Panc1 (cell line): ENCODE results near the gene RNF182. TPM values are rescaled to one million over a fixed set of nuclear protein-coding genes. Genes with fewer than 3 reads are reported as not detected.
"Not testable (repeated sequence)": the region's sequence is repeated elsewhere in the genome, so short reads cannot be mapped to it uniquely, and the experiment has no call there.

Source experiments
- ATAC-seq: fragments of 200-7000 bp; cut with Tn5 transposase; 2 replicates; pipeline ENCODE4 v1.9.1; 2020; ENCODE audit warnings: mild to moderate bottlenecking, moderate library complexity
- Bru-seq: library from RNA; stranded (reverse); fragments of 400-500 nt; gene quantifications from one replicate; lab custom pipeline; 2021; lab: Mats Ljungman, UMichigan
- BruChase-seq, 2 experiments: library from RNA; stranded (reverse); fragments of 400-500 nt; gene quantifications; one replicate each; lab custom pipeline; 2021; lab: Mats Ljungman, UMichigan
- BruUV-seq: library from RNA; stranded (reverse); fragments of 400-500 nt; replicated peaks from 2 replicates; lab custom pipeline; 2021; lab: Mats Ljungman, UMichigan
- CTCF ChIA-PET: fragments of 300-600 bp; sonication (Branson Sonifier 250); formaldehyde crosslinking; loops from one replicate; lab custom pipeline; 2022; ENCODE audit warnings: antibody characterized with exemption; lab: Charles Lee
- POLR2A ChIA-PET: fragments of 300-600 bp; sonication (Branson Sonifier 250); formaldehyde crosslinking; loops from one replicate; lab custom pipeline; 2022; ENCODE audit warnings: antibody characterized with exemption; lab: Charles Lee
- DNase-seq: peaks from one replicate; pipeline ENCODE4 v3.0.0-alpha.2; 2010; ENCODE audit warnings: low read depth, low spot score
- H3K27ac ChIP-seq: 2 replicates; pipeline ENCODE4 v1.5.1; 2011; ENCODE audit warnings: mild to moderate bottlenecking, low read length, inconsistent platforms
- H3K27me3 ChIP-seq: fragments of 200-500 bp; sonication (Bioruptor generic); 2 replicates; pipeline ENCODE4 v1.6.0; 2014; ENCODE audit warnings: low read length, inconsistent platforms; ENCODE audit not compliant: control insufficient read depth, insufficient read depth
- H3K36me3 ChIP-seq: fragments of 200-500 bp; sonication (Bioruptor generic); 2 replicates; pipeline ENCODE4 v1.5.1; 2014; ENCODE audit warnings: inconsistent platforms, mild to moderate bottlenecking, low read length, moderate library complexity; ENCODE audit not compliant: control insufficient read depth, insufficient read depth
- H3K4me1 ChIP-seq: 2 replicates; pipeline ENCODE4 v1.5.1; 2011; ENCODE audit warnings: inconsistent platforms, mild to moderate bottlenecking, low read length, moderate library complexity; ENCODE audit not compliant: control insufficient read depth, insufficient read depth
- H3K4me3 ChIP-seq, 2 experiments: 2 replicates each; pipeline ENCODE4 v1.5.1; 2011 to 2012; ENCODE audit warnings: low read depth in 2 of 2, low read length in 2 of 2, mild to moderate bottlenecking in 2 of 2, inconsistent platforms in 1 of 2, moderate library complexity in 1 of 2
- H3K9me3 ChIP-seq: fragments of 200-500 bp; sonication (Bioruptor generic); 2 replicates; pipeline ENCODE4 v1.5.1; 2014; ENCODE audit warnings: low read depth, mild to moderate bottlenecking, inconsistent platforms, low read length, moderate library complexity; ENCODE audit not compliant: control insufficient read depth, insufficient read depth
- POLR2AphosphoS5 ChIP-seq: IDR thresholded peaks from 2 replicates; pipeline ENCODE4 v1.6.1; 2012; ENCODE audit warnings: mild to moderate bottlenecking, low read depth, low read length, moderate library complexity
- SIN3A ChIP-seq: IDR thresholded peaks from 2 replicates; pipeline ENCODE4 v1.6.1; 2012; ENCODE audit warnings: low read depth, mild to moderate bottlenecking, low read length, moderate library complexity, borderline replicate concordance; ENCODE audit not compliant: insufficient read depth
- TCF7L2 ChIP-seq: IDR thresholded peaks from 2 replicates; pipeline ENCODE4 v1.6.1; 2011; ENCODE audit warnings: mild to moderate bottlenecking, low read depth, low read length, inconsistent platforms
- in situ Hi-C: cut with HindIII; loops from 2 replicates; pipeline ENCODE4 v1.10.0; 2016; ENCODE audit warnings: low sequenced_read_pairs, low pct_unique_long_range_greater_than_20kb
- intact Hi-C: fragments of 100-400 bp; cut with micrococcal nuclease; formaldehyde crosslinking; loops from one replicate; pipeline ENCODE4 v1.10.0; 2022; ENCODE audit not compliant: unreplicated experiment
- long read RNA-seq: library from polyadenylated mRNA; unstranded; transcript quantifications from one replicate; pipeline ENCODE4 v2.0.0, GENCODE V29; 2021; ENCODE audit not compliant: unreplicated experiment
- polyA plus RNA-seq: library from polyadenylated mRNA; unstranded; fragments of >200 nt; gene quantifications from one replicate; pipeline ENCODE4 v1.2.1, GENCODE V29; 2012; ENCODE audit warnings: missing spikeins; ENCODE audit not compliant: insufficient read length
- total RNA-seq: library from RNA; stranded (reverse); gene quantifications from one replicate; pipeline ENCODE4 v1.2.1, GENCODE V29; 2021; ENCODE audit not compliant: unreplicated experiment
- TF ChIP-seq, protein P1 (sequence below), 2 experiments: IDR thresholded peaks; 2 replicates each; pipeline ENCODE4 v1.6.1; 2011 to 2012; ENCODE audit warnings: low read depth in 2 of 2, control low read depth in 1 of 2, low read length in 1 of 2, mild to moderate bottlenecking in 1 of 2, moderate library complexity in 1 of 2; ENCODE audit not compliant: insufficient read depth in 1 of 2
- TF ChIP-seq, protein P2 (sequence below): fragments of 450-650 bp; IDR thresholded peaks from 2 replicates; pipeline ENCODE4 v1.5.1; 2017; ENCODE audit warnings: mild to moderate bottlenecking

RNF182 gene, protein sequence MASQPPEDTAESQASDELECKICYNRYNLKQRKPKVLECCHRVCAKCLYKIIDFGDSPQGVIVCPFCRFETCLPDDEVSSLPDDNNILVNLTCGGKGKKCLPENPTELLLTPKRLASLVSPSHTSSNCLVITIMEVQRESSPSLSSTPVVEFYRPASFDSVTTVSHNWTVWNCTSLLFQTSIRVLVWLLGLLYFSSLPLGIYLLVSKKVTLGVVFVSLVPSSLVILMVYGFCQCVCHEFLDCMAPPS
- total RNA-seq (22.2 TPM), Bru-seq, nascent RNA (percentile 76 among the genes with signal in this experiment), BruChase-seq, experiment 1, labeled RNA remaining after a 2-hour chase (percentile 72 among the genes with signal in this experiment), BruChase-seq, experiment 2, labeled RNA remaining after a 6-hour chase (percentile 72 among the genes with signal in this experiment)
- 11.5 TPM for polyA plus RNA-seq
- long read RNA-seq, partial matches to known transcripts = 22 of 49 reads
- long read RNA-seq, other reads (novel, unspliced or antisense) = 16 of 49 reads

GRCh38 chr6:13924949-13925881, at the start of gene RNF182:
RNF182 (plus strand) TSS chr6:13924952; CDS start chr6:13977120, 52,168 bp downstream.
- no peaks in the 10 kb centered on the region for H3K27me3 ChIP-seq
- ATAC-seq = 0 out of 2 replicates have a peak, but pooled peaks have one; percentile 14
- TF ChIP-seq SIN3A = no peak; the same call in 1 of the 2 replicates
- no peak for TF ChIP-seq TCF7L2
- in situ Hi-C loops (no loop called here), intact Hi-C loops (loop anchor here (5.0 kb wide), 1 partner anchor 127 kb away; no protein-coding TSS in a partner anchor)
- DNase-seq = no peak
- peak within 1 kb of the TSS; percentile 84 for H3K27ac ChIP-seq
- H3K36me3 ChIP-seq = no peaks in the 10 kb centered on the region; the same call in 1 of the 2 replicates
- no peaks in the 10 kb centered on the region for H3K9me3 ChIP-seq
- H3K4me1 ChIP-seq = peaks cover 17% of the 10 kb centered on the region
- H3K4me3 ChIP-seq = peak within 1 kb of the TSS; percentile 72 to 83
- TSS peak; percentile 78 for BruUV-seq
- CTCF ChIA-PET = no interaction called here
- POLR2A ChIA-PET = interaction anchor here (0.6 kb wide), 1 partner anchor 285 kb away, joined by 3 read pairs; no protein-coding TSS in a partner anchor

DNA sequence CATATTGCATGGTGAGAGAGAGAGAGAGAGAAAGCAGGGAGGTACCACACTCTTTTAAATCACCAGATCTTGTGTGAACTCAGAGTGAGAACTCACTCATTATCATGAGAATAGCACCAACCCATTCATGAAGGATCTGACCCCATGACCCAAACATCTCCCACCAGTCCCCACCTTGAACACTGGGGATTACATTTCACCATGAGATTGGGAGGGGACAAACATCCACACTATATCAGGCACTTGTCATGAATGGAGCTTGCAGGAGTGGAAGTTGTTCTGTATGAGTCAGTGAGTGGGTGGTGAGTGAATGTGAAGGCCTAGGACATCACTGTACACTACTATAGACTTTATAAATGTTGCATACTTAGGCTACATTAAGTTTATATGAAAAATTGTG, 47.7 kb upstream of the RNF182 start:
- Histone ChIP-seq H3K4me1 (no peaks in the 10 kb centered on the region), H3K4me3 (no peak overlapping the region), H3K9me3 (no peaks in the 10 kb centered on the region), H3K36me3 (no peaks in the 10 kb centered on the region), H3K27me3 (no peaks in the 10 kb centered on the region), H3K27ac (no peak overlapping the region)
- TF ChIP-seq POLR2AphosphoS5 (no peak), SIN3A (no peak), TCF7L2 (no peak)
- TF ChIP-seq, protein P1, sequence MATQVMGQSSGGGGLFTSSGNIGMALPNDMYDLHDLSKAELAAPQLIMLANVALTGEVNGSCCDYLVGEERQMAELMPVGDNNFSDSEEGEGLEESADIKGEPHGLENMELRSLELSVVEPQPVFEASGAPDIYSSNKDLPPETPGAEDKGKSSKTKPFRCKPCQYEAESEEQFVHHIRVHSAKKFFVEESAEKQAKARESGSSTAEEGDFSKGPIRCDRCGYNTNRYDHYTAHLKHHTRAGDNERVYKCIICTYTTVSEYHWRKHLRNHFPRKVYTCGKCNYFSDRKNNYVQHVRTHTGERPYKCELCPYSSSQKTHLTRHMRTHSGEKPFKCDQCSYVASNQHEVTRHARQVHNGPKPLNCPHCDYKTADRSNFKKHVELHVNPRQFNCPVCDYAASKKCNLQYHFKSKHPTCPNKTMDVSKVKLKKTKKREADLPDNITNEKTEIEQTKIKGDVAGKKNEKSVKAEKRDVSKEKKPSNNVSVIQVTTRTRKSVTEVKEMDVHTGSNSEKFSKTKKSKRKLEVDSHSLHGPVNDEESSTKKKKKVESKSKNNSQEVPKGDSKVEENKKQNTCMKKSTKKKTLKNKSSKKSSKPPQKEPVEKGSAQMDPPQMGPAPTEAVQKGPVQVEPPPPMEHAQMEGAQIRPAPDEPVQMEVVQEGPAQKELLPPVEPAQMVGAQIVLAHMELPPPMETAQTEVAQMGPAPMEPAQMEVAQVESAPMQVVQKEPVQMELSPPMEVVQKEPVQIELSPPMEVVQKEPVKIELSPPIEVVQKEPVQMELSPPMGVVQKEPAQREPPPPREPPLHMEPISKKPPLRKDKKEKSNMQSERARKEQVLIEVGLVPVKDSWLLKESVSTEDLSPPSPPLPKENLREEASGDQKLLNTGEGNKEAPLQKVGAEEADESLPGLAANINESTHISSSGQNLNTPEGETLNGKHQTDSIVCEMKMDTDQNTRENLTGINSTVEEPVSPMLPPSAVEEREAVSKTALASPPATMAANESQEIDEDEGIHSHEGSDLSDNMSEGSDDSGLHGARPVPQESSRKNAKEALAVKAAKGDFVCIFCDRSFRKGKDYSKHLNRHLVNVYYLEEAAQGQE (IDR thresholded peaks at IDR 0.05; ENCODE audit: insufficient read depth in 1 of 2, low read depth in 2 of 2, low read length in 1 of 2) = no peak
- TF ChIP-seq, protein P2, sequence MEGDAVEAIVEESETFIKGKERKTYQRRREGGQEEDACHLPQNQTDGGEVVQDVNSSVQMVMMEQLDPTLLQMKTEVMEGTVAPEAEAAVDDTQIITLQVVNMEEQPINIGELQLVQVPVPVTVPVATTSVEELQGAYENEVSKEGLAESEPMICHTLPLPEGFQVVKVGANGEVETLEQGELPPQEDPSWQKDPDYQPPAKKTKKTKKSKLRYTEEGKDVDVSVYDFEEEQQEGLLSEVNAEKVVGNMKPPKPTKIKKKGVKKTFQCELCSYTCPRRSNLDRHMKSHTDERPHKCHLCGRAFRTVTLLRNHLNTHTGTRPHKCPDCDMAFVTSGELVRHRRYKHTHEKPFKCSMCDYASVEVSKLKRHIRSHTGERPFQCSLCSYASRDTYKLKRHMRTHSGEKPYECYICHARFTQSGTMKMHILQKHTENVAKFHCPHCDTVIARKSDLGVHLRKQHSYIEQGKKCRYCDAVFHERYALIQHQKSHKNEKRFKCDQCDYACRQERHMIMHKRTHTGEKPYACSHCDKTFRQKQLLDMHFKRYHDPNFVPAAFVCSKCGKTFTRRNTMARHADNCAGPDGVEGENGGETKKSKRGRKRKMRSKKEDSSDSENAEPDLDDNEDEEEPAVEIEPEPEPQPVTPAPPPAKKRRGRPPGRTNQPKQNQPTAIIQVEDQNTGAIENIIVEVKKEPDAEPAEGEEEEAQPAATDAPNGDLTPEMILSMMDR = no peak
- ATAC-seq = no peak
- in situ Hi-C loops = no loop called here
- no peak for DNase-seq
- POLR2A ChIA-PET = no interaction called here
- intact Hi-C loops = no loop called here
- CTCF ChIA-PET = no interaction called here
- BruUV-seq = no TSS peak

DNA sequence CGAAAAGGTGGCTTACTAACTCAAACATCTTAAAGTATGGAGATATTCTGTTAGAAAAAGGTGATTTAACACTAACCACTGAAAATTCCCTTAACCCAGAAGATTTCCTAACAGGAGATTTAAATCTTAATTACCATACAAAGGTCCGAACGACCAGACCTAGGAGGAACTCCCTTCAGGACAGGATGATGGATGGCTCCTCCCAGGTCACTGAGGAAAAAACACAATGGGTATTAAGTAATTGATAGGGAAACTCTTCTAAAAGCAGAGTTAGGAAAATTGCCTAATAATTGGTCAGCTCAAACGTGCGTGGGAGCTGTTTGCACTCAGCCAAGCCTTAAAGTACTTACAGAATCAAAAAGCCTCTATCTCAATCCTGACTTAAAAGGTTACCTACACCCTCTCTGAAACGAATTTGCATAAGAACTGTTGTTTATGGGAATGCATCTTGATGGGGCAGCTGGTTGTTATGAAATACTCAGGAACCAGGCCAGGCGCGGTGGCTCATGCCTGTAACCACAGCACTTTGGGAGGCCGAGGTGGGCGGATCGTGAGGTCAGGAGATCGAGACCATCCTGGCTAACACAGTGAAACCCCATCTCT, 44.6 kb upstream of the RNF182 start:
- H3K9me3 ChIP-seq, ATAC-seq, POLR2A ChIA-PET, H3K36me3 ChIP-seq, DNase-seq, H3K27me3 ChIP-seq, intact Hi-C loops, H3K4me1 ChIP-seq, H3K27ac ChIP-seq, in situ Hi-C loops, BruUV-seq, H3K4me3 ChIP-seq, CTCF ChIA-PET: not testable (repeated sequence)
